NCI-H1417 treated with DMSO at 0.1 percent for 48 hours (cell line): ENCODE results near the gene FMNL2.

Experiments
- DNase-seq: peaks from one replicate; lab custom pipeline; 2025; lab: John Stamatoyannopoulos, UW

Gene FMNL2

DNA sequence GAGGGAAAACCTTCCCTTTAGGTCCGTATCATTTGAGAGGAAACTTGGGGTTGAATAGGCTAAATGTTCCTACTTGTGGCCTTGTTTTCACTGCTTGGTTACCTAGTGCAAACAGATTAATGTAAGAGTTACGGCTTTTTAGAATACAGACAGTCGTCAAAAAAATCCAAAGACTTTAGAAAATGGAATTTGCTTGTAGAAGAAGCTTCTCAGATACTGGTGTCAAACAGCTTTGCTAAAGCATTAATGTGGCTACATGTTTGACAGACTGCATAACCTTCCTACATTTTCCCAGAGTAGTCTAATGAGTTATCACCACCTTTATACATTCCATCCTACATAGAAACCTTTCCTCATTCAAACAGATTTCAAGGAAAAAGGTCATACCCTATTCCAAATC lies 114.6 kb downstream of the FMNL2 start:
- no peak for DNase-seq

DNA sequence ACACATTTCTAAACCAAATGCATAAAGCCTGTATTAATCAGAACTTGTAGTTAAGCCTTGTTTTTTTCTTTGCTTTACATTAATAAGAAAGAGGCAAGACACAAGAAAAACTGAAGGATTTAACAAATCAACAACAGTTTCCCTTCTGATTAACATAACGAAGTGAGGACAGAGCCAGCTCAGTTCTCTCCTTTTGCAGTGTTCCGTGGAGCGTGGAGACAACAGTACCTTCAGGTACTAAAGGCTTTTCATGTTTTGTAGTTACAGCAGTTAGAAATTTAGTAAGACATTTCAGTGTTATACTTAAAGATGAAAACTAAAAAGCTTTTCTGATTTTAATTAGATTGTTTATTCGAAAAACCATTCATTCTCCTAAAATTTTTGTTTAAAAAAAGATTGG lies 115.2 kb downstream of the FMNL2 start:
- DNase-seq, result no peak

DNA sequence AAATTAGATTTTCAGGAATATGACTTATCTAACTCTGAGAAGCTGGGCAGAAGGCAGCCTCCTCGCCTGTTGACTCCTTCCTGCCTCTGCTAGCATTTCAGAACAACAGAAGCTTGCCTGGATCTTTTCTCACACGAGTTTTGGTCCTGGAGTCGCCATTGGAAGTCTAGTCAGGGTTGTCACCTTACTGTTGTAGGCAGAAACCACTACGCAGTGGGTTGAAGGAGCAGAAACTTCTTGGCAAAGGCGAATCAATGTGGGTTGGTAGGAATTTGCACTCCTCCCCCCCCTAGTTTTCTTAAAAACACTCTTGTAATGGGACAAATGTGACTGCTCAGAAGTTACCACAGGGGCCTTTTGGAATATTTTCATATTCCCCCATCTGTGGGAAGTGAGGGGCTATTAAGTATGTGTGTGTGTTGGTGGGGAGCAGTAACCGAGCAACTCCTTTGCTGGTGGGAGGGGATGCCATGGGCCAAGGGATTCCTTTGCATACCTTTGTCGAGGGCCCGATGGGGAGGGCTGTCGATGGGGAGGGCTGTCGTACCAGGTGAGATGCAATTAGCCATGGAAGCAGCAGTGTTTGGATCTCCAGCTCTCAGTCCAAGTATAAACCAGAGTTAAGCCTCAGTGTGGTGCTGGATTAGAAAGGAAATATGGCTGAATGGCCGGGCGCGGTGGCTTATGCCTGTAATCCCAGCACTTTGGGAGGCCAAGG lies 117.4 kb downstream of the FMNL2 start:
- DNase-seq, result no peak

DNA sequence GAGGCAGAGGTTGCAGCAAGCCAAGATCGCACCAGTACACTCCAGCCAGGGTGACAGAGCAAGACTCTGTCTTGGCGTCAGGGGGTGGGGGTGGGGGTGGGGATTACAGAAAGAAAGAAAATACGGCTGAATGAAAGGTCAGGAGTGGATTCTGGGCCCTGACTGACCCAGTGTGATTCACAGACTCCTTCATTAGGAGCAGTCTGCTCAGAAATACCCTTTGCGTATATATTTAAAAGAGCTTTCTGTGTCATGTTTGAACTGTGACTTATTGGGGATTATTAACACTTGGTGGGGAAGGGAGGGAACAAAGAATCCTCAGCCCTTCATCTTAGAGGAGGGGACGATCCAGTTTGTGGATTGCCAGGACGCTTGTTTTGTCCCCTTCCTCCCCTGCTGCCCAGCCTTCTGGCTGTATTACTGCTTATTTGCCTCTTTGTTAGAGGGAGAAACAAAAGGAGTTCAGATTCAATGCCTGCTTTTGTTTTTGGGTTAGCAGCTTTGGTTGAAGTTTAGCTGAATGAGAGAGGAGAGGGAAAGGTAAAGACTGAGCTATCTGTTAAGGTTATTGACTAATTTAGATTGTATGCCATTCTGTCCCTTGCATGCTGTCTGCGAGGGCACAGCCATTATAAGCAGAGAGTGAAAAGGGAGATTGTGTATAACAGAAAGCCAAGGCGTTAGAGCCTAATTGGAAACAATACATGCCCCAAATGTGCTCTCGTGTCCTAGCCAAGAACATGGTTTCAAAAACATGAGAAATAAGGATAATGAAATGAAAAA lies 118.3 kb downstream of the FMNL2 start:
- no peak for DNase-seq

DNA sequence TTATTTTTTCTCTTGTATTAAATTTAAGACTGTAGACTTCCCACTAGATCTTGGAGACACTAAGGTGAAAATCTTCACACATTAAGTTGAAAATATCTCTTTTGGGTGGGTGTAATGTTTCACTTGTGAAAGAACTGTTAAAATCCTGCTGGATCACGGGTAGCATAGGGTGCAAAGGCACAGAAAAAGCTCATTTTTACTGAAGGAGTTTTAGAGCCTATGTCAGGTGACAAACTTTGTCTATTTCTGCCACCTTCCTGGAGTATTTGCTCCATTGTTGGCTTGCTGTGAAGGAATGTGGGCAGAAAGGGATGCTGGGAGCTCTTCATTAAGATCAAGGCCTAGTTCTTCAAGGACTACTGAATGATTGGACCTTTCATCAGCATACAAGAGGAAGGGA lies 119.4 kb downstream of the FMNL2 start:
- DNase-seq, result no peak

DNA sequence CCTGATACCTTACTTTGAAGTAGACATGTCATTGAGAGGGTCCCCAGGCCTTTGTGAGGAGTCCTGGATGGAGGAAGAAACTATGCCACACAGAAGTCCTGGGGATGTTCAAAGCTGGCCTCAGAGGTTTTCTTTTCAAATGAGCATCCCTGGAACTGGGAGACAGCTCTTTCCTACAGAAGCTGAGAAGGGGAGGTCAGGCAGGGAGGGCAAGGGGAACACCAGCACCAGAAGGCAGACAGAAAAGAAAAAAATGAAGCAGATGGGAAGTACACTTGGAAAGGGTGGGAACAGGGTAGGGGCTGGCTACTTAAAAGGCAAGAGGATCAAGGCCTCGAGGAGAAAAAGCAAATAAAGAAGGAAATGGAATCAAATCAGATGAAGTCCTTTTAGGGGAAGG lies 120.0 kb downstream of the FMNL2 start:
- DNase-seq, result no peak

DNA sequence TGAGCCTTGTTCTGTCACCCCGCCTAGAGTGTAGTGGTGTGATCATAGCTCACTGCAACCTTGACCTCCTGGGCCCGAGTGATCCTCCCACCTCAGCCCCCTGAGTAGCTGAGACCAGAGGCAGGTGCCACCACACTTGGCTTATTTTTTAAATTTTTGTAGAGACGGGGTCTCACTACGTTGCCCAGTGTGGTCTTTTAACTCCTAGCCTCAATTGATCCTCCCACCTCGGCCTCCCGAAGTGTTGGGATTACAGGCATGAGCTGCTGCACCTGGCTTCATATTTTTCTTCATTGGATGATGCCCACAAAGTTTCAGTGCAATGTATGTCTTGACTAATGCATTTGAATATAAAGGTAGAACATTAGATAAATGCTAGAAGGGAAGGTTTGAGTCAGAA lies 120.8 kb downstream of the FMNL2 start:
- DNase-seq, result no peak

DNA sequence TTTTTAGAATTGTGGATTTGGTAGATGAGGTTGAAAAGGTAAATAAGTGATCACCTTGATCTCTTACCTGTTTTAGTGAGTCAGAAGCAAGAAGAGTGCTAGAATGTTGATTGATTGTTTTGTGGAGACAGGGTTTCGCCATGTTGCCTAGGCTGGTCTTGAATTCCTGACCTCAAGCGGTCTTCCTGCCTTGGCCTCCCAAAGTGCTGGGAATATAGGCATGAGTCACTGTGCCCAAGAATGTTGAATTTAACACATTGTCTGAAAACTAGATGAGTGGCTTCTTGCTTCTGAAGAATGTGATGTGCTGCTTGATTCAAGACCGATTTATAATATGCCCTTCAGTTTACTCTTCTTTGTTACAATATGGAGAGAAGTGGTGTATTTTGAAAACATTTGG lies 121.3 kb downstream of the FMNL2 start:
- no peak for DNase-seq

DNA sequence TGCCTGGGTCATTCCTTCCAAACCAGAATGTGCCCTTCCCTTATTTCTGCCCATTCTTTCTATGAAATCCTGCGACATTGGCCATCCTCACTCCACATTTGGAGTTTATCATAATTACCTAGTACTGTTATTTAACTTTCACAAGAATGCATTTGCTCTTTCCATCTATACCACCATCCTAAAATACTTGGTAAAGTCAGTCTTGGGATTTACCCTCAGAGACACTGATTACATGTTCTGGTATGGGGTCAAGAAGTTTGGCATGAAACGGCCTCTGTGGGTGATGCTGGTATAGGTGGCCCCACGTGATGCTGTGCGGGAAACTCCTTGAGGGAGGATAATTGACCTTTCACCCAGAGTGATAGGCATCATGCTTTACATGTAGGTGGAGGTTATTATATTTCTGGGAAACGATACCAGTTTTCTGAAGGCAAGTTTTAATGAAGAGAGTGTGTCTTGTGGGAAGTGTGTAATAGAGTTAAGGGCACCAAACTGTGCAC lies 123.5 kb downstream of the FMNL2 start:
- no peak for DNase-seq

DNA sequence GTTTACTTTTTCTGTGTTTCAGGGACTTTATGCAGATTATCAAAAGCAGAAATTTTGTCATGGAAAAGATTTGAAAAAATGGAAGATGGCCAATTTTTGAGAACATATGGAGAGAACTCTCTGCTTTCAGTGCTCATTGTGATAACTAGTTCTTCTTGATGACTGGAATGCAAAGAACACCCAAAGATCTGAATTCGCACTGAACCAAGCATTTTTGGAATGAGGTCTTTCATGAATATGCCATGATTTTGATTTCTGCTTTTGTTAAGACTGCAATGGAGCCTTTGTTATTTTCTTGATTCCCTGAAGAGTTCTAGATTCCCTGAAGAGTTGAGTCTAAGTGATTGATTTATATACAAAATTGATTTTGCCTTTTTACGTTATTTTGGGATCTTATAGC lies 124.1 kb downstream of the FMNL2 start:
- no peak for DNase-seq

DNA sequence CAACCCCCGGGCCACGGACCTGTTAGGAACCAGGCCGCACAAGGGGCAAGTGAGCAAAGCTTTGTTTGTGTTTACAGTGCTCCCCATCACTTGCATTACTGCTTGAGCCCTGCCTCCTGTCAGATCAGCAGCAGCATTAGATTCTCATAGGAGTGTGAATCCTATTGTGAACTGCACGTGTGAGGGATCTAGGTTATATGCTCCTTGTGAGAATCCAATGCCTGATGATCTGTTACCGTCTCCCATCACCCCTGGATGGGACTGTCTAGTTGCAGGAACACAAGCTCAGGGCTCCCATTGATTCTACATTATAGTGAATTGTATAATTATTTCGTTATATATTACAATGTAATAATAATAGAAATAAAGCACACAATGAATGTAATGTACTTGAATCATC lies 125.6 kb downstream of the FMNL2 start:
- DNase-seq, result no peak

DNA sequence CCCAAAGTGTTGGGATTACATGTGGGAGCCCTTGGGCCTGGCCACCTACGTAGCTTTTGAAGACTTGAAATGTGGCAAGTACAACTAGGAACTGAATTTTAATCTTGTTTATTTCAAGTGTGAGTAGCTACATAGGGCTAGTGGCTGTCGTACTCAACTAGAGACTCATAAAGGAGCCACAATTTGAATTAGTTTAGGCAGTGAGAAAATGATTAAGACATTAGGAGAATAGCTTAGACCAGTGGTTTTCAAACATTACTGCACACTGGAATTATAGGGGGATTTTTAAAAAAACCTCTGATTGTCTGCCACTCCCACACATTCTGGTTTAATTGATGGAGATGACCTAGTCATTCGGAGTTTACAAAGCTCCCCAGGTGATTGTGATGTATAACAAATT lies 127.1 kb downstream of the FMNL2 start:
- no peak for DNase-seq

DNA sequence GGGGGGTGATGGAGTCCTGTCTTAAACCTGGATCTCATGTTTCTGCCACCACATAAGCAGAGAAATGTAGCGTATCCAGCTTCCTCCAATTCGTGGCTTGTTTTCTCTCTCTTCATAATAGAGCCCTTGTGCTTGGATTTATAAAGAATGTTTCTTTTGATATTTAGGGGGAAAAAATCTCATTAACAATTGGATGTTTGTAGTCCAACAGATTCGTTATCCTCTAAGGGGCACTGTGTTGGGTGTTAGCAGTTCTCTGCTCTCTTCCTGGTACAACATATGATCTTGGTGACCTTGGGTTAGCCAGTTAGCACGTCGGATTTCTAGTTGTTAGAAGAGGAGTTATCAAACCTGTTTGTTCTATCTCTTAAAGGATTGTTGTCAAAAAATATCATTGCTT lies 127.8 kb downstream of the FMNL2 start:
- no peak for DNase-seq

DNA sequence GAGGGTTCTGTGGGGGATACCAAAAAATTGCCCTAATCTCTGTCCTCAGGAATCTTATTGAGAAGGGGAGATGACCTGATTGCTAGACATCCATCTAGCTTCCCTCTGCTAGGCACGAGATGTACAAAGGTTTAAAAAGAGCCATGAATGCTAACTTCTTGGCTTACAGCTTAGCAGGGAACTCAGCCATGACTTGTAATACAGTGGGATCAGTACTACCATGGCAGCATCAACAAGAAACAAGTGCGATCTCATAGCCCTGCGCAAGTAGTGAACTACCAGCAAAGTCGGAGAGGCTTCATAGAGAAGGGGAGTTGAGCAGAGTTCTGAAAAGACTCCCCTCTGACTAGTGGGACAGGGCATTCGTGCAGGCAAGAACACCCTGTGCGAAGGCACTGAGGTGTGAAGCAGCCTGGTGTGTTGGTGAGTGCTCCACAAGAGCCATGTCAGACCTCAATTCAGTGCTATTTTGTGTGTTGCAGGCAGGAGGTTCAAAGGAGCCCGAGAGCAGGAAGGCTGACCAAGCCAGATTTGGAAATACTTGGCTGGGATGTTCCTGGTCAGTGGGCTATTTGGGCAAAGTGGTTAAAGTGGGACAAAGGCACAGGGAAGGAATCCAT lies 130.0 kb downstream of the FMNL2 start:
- DNase-seq, result no peak

DNA sequence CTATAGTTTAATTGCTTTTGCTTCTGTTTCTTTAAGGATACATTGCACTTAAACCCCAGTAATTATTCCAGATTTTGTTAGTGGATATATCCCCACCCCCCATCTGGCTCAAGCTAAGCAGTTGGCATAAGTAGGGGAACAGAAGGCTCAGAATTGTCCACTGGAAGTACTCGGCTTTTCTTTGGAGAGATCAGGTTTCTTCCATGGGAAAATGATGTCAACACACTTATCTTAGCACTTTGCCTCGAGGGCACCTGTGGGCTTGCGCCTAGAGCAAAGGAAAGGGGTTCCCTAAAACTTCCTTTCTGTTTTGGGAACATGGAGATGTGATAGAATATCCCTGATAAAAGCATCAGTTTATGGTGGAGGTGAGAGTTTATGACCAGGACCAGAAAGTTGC lies 130.6 kb downstream of the FMNL2 start:
- no peak for DNase-seq

DNA sequence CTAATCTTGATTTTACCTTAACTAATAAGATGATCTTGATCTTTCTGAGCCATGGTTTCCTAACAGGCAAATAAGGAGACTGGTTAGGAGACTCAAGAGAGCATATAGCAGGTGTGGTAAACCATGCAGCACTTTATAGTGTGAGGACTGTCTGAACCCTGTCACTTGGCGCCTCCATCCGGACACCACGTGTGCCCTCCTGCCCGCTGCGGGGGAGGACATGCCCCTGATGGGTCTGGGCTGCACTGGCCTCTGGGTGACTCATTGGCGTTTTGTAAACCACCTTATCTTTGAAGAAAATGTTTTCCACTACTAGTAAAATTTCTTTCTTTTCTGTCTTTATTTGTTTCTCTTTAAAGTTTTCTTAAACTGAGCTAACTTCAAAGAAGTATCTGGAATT lies 131.1 kb downstream of the FMNL2 start:
- DNase-seq, result no peak

DNA sequence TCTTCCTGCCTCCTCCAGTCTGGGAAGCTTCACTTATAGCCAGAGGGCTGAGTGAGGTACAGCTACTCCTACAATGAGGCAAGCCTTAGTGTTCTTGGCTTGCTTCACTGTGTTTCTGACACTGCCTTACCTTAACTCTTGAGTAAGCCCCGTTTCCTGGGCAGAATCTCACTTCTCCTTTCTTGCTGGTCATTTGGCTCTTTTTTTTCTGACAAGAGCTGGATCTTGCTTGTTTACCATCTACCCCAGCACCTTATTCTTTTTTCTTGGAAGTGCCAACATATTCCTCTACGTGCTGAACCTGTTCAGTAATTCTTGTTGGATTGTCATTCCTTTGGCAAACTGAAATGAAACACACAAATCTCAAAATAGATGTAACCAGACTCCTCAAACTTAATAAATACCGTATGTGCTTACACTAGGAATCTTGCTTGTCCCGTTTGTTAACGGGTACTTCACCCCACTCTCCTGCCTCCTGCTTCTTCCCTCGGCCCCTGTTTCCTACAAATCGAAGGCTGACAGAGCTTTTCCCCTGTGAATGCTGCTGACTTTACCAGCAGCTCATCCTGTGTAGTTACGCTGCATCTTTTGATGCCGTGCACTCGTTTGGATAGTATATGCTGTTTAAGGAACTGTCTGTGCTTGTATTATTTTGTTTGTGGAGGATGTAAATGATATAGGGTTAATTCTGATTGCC lies 132.2 kb downstream of the FMNL2 start:
- no peak for DNase-seq

DNA sequence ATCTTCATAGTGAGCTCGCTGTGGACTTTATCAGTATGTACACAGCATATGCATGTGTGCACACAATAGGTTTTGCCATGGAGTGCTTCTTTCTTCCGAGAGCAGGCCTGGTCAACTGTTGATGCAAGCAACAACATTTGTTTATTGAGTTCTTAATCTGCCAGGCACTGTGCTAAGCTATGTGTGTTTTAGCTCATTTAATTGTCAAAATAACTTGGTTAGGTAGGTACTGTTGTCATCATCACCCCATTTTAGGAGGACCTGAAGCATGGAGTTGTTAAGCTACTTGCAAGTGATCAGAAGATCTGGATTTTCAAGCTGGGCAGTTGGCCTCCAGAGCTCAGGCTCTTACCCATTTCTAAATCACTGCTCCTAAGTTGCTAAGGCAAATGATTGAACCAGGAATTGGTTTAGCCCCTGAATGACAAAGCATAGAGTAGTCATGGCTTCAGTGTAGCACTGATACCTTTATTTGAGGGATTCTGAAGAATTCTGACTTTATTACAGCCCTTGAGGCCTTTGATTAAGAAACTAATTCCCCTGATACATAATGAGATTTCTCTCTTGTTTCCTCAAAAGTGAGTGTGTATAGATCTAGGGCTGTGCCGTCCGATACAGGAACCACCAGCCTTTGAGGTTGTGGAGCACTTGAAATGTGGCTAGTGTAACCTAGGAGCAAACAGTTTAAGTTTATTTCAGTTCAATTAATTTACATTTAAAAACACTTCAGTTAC lies 132.9 kb downstream of the FMNL2 start:
- no peak for DNase-seq

DNA sequence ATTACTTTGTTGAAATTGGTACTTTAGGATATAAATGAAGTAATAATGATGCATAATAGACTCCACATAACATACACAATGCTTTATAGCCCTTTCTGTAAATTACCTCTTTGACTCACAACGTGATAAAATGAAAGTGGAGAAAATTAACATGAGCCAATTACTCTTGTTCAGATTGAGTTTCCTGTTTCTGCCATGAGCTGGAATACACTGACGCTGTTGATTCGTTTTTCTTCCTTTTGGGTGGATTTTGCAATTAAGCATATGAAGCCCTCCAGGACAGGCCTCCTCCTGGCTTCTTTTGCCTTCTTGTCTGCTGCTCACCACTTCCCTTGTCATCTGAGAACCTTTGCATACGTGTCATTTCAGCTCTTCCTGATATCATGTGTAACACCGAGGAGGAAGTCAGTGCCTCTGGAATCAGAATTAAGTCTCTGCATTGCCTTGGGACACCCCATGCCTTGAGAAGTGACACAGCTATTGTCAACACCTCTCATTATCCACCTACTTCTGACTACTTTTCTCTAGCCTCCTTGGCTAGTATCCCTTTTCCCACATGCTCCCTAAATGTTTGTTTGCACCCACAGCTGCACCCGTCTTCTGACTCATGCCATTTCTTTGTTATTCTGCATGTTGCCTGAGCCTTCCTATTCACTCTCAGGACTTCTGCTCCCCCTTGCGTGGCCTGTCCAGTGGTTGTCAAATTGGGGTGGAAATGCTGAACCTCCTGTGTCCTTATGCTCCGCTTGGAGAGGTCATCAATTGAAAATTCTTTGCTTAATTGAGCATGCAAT lies 134.1 kb downstream of the FMNL2 start:
- DNase-seq, result no peak

DNA sequence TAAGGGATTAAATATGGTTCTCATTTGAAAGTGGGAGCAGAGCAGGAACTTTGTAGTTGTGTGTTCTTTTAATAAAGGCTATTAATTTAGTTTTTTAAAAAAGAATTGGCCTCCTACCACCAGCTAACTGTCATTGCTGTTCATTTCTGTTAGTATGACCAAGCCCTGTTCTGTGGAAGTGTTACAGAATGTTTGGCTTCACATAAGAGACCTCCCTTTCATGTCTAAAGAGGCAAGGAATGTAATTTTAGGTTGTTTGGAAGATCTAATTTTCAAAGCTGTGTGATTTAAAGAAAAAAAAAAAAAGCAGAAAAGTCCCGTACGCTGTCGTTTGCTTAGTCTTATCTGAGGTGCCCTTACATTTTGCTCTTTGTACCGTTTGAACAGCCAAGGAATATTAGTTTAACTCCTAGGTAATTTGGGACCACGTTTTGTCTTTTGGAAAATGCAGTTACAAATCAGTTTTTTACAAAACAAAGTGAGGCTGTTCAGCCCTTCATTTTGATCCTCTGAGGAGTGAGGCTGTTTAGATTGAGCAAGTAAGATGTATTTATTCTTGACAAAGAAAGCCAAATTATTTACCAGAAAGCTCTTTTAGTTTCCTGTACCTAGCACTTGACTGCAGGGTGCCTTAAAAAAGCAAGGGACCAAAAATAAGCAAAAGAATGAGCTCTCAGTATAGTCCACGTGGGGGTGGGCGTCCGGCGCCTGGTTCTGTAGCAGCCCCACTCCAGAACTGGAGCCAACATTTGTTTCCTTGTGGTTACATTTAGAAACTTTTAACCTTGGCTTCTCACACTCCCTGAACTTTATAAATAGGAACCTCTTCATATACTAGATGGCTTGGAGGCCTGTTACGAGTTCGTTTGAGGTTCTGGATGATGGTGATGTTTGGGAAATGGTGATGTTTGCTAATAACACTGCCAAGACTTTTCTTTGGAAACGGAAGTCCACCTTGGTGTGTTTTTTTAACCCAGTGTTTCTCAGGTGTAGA lies 136.2 kb downstream of the FMNL2 start:
- no peak for DNase-seq
